RPMI7951 (cell line): ENCODE measurements around the gene IFIH1. TPM values are rescaled to one million over a fixed set of nuclear protein-coding genes. Genes with fewer than 3 reads are reported as not detected.

ENCODE experiments used
- DNase-seq: peaks from one replicate; pipeline ENCODE4 v3.0.0-alpha.2; 2012; ENCODE audit warnings: low read depth
- total RNA-seq: library from RNA; depleted of rRNA; stranded (reverse); fragments of >200 nt; shearing (Covaris generic); gene quantifications from 2 replicates; pipeline ENCODE4 v1.2.3, GENCODE V29; 2014

Gene IFIH1
- total RNA-seq, 1 experiment from 2014 or later = 13.1 TPM

DNA sequence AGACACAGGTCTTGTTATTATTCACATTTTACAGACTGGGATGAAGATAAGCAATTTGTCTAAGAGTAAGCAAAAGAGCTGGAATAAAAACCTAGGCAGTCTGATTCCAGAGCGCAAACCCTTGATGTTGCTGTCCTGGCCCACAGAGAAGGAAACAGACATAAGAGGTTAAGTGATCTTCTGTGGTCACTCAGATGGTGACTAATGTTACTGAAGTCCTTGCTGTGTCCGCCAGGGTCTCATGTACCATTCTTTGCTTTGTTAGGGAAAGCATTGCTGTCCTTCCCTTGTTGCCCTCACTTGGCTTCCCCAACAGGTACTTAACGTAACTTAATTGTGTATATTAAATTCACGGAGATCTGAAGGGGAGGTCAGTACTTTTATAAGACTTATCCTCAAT lies 60.3 kb downstream of the IFIH1 start:
- DNase-seq = peak; percentile 76

DNA sequence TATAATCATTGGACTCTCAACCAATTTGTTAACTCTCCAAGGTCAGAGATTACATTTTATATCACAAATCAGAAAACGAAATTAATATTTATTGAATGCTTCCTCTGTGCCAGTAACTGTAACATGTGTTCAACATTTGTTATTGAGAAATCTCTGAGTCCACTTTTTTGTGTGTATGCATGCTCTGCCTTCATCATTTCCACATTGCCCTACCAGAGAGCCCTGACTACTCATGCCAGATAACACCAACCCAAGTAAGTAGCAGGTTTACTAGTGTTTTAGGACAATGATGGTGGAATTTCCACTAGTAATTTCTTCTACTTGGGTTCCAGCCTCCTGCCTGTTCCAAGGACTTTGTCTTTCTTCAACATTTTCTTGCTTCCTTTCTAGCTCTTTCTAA lies 61.1 kb downstream of the IFIH1 start:
- peak; percentile 38 for DNase-seq

DNA sequence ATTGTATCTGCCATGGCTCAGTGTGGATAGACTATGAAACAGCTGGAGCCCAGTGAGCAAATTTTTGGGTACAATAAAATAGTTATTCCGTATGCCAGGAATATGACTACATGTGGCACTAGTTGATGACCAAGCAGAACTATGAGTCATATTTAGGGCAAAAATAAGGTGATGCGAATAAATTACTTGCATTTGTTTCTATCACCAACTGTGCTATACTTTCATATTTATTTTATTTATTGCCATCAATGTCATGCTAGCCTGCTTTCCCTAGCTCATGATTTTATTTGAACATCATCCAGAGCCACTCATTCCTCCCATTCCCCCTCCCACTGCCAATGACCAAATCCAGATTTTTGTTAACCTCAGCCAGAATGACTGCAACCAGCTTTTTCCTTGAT lies 61.9 kb downstream of the IFIH1 start:
- DNase-seq = peak; percentile 48

DNA sequence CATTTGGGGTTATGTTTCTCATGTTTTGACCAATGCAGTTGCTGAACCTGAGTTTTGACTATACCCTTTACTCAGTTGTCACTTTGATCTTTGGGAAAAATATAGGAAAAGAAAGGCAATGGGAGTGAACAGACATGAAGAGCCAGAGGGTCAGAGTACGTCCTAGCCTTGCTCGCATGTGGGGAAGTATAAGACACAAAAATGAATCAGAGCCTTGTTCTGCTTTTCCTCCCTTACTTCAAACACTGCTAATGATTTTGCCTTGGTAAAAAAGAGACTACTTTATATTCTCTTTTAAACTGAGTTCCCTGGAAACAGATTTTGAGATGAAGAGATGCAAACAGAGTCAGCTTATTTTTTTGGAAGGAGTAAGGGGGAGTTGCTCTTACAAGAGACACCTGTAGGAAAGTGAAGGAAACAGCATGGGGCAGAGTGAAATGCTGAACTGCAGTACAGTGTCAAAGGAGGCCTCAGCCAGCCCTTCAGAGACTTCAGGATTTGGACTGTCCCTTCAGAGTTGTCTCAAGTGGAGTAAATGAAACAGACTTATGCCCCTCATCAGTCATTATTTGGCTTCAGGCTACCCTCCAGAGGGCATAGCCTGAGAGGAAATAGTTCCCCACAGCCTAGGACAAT lies 64.1 kb downstream of the IFIH1 start:
- DNase-seq = no peak

DNA sequence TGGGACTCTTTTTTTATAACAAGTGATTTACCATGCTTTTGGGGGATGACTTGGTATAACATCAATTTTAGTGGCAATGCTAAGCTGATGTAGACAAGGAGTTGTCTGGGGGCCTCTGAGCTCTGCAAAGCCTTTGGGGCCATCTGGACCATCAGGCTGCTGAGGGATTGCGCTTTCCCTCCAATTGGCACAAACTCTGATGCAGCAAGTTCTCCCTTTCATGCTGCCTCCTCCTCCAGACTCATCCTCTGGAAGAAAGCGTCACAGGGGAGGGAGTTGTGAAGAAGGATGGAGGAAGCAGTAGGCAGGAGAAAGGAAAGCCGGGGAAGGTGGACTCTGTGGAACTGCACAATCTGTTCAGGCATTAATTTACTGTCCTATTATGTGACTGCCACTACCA lies 65.0 kb downstream of the IFIH1 start:
- no peak for DNase-seq

DNA sequence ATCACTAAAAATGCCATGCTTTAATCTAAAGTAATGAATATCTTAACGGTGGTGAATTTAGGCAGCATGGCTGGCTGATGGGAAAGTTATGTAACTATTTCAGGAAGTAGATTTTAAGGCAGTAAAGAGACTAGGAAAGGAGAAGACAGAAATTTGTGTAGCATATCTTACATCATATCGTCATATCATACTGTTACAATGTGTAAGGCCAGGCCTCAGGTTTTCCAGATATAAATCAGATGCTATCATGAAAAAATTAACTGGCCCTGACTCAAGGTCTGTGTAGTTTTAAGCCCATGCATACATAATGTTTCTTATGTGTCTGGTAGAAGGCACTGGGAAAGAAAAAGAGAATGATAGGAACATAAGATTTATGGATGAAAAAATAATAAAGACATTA lies 66.3 kb downstream of the IFIH1 start:
- no peak for DNase-seq

DNA sequence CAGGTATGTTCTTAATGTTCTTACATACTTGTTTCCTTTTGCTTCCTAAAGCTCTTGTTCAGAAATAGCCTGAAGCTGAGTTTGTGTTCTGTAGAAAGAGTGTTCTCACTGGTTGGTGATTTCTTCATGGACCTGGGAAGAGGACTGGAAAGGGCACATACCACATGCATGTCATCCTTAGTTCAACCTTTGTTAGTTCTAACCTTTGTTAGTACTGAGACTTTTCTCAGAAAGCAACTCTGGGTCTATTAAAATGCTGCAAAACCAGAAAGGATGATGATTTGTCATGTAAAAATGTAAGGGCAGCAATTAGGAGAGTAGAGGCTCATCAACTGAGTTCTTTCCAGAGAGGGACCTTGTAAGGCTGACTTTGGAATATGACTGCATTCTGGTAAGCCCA lies 72.7 kb downstream of the IFIH1 start:
- DNase-seq = peak; percentile 78

DNA sequence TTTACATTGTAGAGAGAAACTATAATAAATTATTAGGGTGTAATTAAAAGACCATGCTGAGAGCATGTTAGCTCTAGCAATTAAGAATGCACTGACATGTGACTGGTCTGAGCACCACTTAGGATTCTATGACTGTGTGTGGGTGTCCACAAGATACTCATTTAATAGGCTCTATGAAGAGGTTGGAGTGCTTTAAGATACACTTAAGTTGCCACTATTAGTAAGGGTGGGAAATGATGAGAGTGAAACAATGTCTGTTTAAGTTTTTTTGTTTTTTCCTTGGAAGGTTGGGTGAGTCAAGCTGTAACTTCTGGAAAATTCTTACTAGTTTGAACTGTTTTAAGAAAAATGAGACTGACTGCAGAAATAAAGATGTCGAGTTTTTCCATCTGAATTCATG lies 73.4 kb downstream of the IFIH1 start:
- DNase-seq = peak; percentile 36

DNA sequence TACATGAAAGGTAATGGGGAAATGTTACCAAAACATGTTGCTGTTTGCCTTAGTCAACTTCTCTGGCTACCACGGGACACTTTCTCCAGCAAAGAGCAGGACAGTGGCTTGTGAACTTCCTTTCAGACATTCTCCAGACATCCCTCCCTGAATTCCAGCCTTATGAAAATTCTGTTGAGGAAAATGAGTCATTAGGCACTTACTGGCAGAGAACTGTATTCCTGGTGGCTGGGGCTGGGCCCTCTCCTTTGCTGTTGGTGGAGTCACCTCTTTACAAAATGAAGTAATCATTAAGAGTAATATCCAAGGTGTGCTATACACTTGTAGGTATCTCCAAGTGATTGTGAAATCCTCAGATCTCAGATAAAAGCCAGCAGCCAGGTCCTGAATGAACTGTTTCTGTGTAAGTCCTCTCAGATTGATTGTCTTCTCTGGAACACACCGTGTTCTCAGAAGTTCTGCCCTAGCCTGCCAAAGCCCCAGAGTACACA lies 73.9 kb downstream of the IFIH1 start:
- peak; percentile 94 for DNase-seq

DNA sequence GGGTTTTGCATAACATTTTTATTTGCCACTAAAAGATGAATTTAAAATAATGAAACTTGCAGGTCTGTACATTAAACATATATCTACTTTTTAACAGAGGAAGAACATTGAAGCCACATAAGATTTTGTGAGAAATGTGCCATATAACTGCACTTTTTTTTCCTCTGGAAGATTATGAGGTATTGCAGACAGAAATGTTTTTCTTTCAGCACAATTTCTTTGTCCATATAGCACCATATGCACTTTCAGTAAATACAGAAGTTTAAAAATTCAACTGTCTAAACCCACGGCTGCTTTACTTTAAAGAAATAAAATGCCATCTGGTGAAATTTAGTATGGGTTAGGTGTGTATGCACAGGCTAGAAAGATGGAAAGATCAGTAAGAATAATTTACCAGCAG lies 74.8 kb downstream of the IFIH1 start:
- DNase-seq = no peak

DNA sequence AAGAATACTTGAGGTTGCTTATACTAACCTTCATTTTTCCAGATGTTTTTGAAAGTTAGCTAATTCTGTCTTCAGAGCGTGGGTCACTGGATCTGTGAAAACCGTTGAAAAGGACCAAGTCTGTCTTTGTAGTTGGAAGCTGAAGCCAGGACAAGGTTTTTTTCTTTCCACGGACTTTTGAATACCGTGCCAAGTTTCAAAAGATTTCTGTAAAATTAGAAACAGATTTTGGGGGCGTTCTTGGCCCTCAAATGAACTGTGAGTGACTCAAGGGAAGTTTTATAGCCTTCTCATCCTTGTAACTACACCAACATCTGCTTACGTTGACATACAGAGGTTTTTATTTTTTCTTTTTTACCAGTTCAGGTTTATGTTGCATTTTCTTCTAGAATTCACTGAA lies 75.2 kb downstream of the IFIH1 start, which contains the start of gene FAP:
Gene FAP, minus strand, starts transcription at position 152 of the 400 bp plus-strand sequence. Its CDS starts 118 bp downstream, at position 34.
- peak; percentile 96 for DNase-seq

DNA sequence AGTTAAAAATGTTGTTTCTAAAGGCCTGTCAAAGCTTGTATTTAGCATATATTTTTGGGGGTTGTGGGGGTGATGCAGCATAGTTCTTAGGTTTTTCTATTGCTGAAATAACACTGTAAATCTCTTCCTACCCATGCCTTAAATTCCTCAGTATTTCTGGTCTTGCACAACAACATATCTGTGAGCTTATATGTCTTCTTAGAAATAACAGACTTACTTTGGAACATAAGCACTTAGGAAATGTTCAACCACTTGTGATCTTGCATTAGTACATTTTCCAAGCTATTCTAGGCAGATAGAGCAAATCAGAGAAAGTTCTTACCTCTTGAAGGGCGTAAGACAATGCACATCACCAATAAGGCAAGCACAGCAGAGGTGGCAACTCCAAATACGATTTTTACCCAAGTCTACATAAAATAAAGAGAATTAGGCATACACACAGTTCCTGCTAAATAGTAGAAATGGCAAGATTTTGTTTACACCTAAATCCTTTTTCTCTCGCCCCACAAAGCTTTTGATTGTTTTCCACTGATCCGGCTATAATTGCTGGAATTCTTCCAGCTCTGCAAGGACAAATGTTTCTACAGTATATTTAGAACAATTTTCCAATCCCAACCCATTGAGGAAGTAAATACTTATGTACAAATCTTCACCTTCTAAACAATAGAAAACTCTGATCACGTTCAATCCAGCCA lies 75.8 kb downstream of the IFIH1 start:
- DNase-seq = peak; percentile 42

DNA sequence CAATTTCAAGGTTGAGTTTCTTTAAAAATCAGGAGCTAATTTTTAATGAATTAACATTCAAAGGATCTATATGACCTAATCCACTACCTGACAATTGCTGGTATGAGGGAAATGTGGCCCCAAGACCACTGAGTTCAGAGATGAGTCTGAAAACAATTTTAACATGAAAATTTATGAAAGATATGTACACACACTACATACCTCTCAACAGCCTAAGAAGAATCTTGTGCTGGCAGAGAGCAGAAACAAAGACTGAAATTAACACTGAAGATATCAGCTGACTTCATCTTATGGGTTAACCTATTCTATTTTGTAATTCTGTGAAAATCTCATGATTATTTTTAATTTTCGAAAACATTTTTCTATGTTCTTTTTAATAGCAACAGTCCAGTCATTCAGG lies 76.9 kb downstream of the IFIH1 start:
- no peak for DNase-seq

DNA sequence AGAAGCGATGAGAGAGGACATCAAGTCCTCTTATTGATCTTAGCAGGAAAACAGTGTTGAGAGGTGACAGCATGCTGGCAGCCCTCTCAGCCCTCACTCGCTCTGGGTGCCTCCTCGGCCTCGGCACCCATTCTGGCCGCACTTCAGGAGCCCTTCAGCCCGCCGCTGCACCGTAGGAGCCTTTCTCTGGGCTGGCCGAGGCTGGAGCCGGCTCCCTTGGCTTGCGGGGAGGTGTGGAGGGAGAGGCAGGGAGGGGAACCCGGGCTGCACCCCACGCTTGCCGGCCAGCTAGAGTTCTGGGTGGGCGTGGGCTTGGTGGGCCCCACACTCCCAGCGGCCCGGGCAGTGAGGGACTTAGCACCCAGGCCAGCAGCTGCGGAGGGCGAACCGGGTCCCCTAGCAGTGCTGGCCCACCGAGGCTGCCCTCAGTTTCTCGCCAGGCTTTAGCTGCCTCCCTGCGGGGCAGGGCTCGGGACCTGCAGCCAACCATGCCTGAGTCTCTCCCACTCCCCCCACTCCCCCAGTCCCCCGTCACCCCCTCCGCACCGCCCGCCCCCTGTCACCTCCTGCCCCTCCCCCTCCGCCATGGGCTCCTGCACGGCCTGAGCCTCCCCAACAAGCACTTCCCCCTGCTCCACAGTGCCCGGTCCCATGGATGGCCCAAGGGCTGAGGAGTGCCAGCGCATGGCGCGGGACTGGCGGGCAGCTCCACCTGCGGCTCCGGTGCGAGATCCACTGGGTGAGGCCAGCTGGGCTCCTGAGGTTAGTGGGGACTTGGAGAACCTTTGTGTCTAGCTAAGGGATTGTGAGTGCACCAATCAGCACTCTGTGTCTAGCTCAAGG lies 83.6 kb downstream of the IFIH1 start:
- DNase-seq = no peak

DNA sequence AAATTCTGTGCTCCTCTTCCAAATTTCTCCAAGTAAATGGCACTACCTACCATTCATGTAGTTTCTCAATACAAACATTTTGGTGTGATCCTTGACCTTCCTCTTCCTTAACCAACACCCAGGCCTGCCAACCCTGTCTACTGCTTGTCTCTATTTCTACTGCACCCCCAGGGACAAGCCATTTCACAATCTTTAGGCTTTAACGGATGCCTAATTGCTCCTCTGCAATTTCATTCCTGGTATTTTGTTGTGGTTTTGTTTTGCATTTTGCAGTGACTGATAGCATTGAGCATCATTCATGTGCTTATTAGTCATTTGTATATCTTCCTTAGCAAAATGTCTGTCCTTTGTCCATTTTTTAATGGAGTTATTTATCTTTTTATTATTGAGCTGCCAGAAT lies 85.3 kb downstream of the IFIH1 start:
- peak; percentile 89 for DNase-seq

DNA sequence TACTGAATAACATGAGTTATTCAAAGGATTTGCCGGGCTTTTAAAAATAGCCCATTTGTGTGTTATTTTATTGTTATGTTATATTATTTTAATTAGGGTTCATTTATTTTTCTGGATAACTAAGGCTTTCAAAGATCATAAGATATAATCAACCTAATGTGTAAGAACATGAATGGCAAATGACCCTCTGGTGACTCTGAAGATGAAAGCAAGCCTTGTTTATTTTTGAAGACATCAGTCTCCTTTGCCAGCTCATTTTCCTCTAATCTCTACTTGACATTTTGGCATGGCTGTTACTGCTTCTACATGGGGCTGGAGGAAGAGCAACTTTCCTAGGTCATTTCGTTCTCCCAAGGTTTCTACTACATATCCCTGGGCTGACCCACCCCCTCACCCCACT lies 85.8 kb downstream of the IFIH1 start:
- DNase-seq = peak; percentile 41

DNA sequence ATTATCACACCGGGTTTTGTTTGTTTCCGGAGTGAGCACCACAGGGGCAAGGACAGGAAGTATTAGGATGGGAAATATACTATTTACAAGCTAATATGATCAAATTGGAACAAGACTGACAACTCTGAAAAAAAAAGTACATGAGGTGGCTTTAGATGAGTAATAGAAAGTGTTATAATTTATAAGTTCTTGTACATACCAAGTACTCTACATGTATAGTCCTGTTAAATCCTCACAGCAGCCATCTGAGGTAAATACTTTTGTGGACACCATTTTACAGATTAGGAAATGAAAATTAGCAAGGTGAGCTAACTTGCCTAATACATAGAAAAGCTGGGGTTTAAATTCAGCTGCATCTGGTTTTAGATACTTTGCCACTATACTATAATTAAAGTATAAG lies 86.5 kb downstream of the IFIH1 start:
- DNase-seq = no peak

DNA sequence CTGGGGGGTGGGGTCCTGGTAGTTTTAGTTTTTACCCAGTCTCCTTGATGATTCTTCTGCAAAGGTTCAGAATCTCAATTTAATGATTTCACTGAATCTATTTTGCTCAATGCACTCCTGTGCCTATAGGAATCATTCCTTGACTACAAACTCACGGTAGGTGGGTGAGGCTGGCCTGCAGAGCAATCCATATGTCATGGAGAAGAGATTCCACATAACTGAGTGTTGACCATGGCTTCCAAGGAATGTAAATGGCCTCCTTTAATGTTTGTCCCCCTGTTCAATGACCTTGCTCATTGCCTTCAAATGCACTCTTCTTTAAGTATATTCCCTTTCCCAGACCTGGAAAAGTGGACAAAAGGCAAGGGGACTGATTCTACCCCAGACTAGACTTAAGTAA lies 87.7 kb downstream of the IFIH1 start:
- DNase-seq = no peak

DNA sequence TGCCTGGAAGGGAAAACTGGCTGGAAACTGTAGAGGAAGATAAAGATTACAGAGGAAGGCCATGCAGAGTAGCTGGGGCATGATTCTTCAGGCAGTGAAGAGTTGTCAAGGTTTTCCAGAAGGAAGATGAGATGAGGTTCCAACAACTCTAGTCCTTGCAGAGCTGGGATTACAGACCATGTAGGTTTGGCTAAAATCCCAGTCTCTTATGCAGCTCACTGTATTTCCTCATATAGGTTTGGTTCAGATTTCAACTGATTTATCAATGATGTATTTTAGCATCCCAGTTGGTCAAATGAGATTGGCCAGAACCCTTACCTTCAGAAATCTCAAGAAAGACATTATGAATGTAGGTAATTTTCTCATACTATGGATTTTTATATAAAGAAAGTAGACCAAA lies 91.6 kb downstream of the IFIH1 start:
- DNase-seq = no peak

DNA sequence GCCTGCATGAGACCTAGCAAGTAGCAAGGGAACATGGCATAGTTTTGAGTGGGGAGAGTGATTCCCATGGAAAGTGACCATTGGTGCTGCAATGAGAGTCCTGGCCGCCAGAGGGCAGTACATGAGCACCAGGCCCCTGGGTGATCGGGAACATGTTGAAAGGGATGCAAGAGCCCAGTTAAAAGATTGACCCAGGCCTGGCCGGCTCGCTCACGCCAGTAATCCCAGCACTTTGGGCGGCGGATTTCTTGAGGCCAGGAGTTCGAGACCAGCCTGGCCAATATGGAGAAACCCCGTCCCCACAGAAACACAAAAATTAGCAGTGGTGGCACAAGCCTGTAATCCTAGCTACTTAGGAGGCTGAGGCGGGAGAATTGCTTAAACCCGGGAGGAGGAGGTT lies 97.4 kb downstream of the IFIH1 start:
- DNase-seq = peak; percentile 74

DNA sequence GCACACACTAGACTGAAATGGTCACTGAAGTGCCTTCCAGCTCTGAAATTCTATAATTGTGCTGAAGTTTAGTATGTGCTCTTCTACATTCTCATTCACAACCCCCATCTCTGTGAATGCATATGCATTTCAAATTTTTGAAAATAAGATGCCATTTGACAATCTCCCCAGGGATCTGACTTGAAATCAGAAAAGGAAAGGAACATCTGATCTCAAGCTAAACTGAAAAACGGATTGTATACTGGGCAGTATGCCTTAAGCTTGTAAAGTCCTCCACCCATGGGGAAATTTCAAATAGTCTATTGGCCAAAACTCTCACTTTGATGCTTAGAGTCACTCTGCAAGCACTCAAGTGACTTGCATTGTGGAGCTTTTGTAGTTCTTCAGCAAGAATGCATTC lies 98.1 kb downstream of the IFIH1 start:
- DNase-seq = no peak

DNA sequence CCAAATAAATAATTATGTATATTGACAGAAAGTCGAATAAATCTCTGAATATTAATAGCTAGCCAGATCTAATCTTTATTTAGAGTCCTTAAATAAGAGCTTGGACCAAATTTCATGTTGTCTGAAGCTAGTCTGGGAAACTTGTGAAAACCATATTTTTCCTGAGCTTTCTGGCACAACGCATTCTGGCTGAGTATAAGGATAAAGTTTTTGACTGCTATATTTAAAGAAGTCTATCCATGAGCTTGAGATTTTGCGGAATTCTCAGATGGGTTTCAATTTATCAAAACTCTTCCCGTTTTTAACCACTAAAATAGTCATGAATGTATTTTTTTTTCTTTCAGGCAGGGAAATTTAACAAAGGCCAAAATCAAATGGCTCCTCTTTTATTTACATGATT lies 99.1 kb downstream of the IFIH1 start:
- no peak for DNase-seq

DNA sequence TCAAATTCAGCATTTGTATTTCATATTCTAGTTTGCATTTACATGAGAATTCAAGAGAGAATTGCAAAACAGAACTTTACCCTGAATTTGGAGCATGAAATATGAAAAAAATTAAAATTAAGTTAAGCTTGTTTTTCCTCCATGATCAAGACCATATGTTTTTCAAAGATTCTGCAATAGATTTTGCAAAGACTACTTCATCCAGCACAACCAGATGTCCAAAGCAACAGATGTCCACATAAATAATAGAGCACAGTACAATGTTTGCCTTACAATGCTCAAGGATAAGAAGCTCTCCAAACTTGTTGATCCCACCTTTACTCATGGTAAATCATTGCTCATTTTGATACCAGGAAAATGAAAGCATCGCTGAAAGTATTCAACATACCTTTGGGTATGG lies 100.9 kb downstream of the IFIH1 start:
- DNase-seq = no peak
